Loucy (cell line): ENCODE measurements around the gene COG3.

ENCODE experiments used
- H2AFZ ChIP-seq: fragments of 200-600 bp; sonication (generic); 2 replicates; pipeline ENCODE4 v1.6.0; 2016; ENCODE audit warnings: antibody characterized with exemption, mild to moderate bottlenecking, low read length, moderate library complexity
- H3F3A ChIP-seq: fragments of 200-600 bp; 2 replicates; pipeline ENCODE4 v1.6.0; 2016; ENCODE audit warnings: antibody characterized with exemption, low read depth, mild to moderate bottlenecking
- H3K27me3 ChIP-seq: fragments of 200-600 bp; sonication (generic); 2 replicates; pipeline ENCODE4 v1.6.1; 2014; ENCODE audit warnings: low read length, mild to moderate bottlenecking; ENCODE audit not compliant: insufficient read depth, poor library complexity, severe bottlenecking
- H3K36me3 ChIP-seq: fragments of 200-600 bp; sonication (generic); 2 replicates; pipeline ENCODE4 v1.6.1; 2016; ENCODE audit warnings: low read length; ENCODE audit not compliant: insufficient read depth
- H3K4me1 ChIP-seq: fragments of 200-600 bp; sonication (generic); 2 replicates; pipeline ENCODE4 v1.5.1; 2014; ENCODE audit warnings: low read length, mild to moderate bottlenecking; ENCODE audit not compliant: insufficient read depth, poor library complexity, severe bottlenecking
- H3K4me2 ChIP-seq: fragments of 200-600 bp; sonication (generic); 2 replicates; pipeline ENCODE4 v1.6.0; 2014; ENCODE audit warnings: antibody characterized with exemption, low read length, low read depth, mild to moderate bottlenecking; ENCODE audit not compliant: poor library complexity, severe bottlenecking
- H3K4me3 ChIP-seq: fragments of 200-600 bp; sonication (generic); 2 replicates; pipeline ENCODE4 v1.5.1; 2014; ENCODE audit warnings: low read length, mild to moderate bottlenecking, mixed read lengths; ENCODE audit not compliant: poor library complexity, severe bottlenecking
- H3K79me2 ChIP-seq: fragments of 200-600 bp; sonication (generic); 2 replicates; pipeline ENCODE4 v1.6.1; 2014; ENCODE audit warnings: low read length; ENCODE audit not compliant: insufficient read depth
- H3K9ac ChIP-seq: fragments of 200-600 bp; sonication (generic); 2 replicates; pipeline ENCODE4 v1.6.0; 2014; ENCODE audit warnings: mild to moderate bottlenecking, low read depth, low read length, moderate library complexity; ENCODE audit not compliant: poor library complexity, severe bottlenecking
- H3K9me2 ChIP-seq: fragments of 200-600 bp; sonication (generic); replicated peaks from 2 replicates; pipeline ENCODE4 v1.6.1; 2016; ENCODE audit warnings: low read depth, low read length, mixed read lengths
- H3K9me3 ChIP-seq: fragments of 200-600 bp; sonication (generic); 2 replicates; pipeline ENCODE4 v1.6.1; 2014; ENCODE audit warnings: mild to moderate bottlenecking, antibody characterized with exemption, low read length, low read depth; ENCODE audit not compliant: insufficient read depth
- H4K20me1 ChIP-seq: fragments of 200-600 bp; sonication (generic); 2 replicates; pipeline ENCODE4 v1.6.0; 2014; ENCODE audit warnings: antibody characterized with exemption, low read length, mild to moderate bottlenecking; ENCODE audit not compliant: insufficient read depth, poor library complexity, severe bottlenecking
- CTCF ChIP-seq: fragments of 200-600 bp; sonication (generic); conservative IDR thresholded peaks from 2 replicates; pipeline ENCODE4 v1.5.1; 2014; ENCODE audit warnings: mild to moderate bottlenecking, antibody characterized with exemption, low read length
- EZH2phosphoT487 ChIP-seq: fragments of 200-600 bp; IDR thresholded peaks from 2 replicates; pipeline ENCODE4 v1.6.1; 2018; ENCODE audit warnings: antibody characterized with exemption, mild to moderate bottlenecking, moderate library complexity, borderline replicate concordance

Gene COG3

DNA sequence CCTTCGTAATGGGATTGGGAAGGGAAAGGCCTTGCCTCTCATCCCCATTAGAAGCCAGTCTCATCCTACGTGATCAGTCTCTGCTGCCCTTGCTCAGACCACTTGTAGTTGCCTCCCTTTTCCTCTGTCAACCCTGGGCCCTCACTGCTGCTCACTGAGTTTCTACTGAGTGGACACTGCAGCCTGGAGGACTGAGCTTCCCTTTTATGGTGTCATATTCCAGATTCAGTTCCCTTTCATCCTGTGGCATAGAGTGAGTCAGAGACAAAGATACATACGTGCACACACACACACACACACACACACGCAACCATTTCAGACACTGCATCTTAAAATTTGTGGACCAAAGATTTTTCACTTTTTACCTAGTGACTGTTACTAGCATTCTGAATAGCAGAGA is 56.6 kb downstream of the COG3 start:
- Histone ChIP-seq H3K36me3 (peaks cover 69% of the 10 kb centered on the region; the same call in 1 of the 2 replicates), H3K79me2 (no peaks in the 10 kb centered on the region), H3K4me3 (no peak overlapping the region), H3K9ac (no peak overlapping the region), H3K27me3 (no peaks in the 10 kb centered on the region), H4K20me1 (no peaks in the 10 kb centered on the region), H3K4me2 (no peak overlapping the region), H2AFZ (no peak overlapping the region), H3K9me2 (no peaks in the 10 kb centered on the region), H3K9me3 (no peaks in the 10 kb centered on the region), H3K4me1 (no peaks in the 10 kb centered on the region), H3F3A (no peaks in the 10 kb centered on the region)
- no peak for TF ChIP-seq EZH2phosphoT487
- TF ChIP-seq CTCF, result no peak

DNA sequence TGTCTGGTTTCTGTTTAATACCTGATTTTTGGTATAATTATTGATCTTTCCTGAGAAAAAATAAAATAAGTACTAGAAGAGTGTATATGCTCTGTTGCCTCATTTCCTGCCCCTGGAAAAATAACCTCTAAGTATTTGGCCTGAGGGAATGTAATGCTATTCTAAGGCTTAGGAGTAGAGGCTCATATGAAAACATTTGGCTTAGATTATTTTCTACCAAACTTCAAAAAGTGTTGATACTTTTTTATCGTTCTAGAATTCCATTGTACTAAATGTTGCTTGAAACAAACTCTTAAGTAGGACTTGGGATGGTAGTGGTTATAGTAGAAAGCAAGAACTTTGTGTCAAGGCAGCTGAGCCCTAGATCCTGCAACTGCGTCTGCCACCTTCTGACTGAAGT is 57.8 kb downstream of the COG3 start:
- TF ChIP-seq EZH2phosphoT487, result no peak
- TF ChIP-seq CTCF, result no peak
- H3K4me2 ChIP-seq, result no peak overlapping the region
- no peaks in the 10 kb centered on the region for H4K20me1 ChIP-seq
- H3K4me3 ChIP-seq, result no peak overlapping the region
- peaks cover 67% of the 10 kb centered on the region; the same call in 1 of the 2 replicates for H3K36me3 ChIP-seq
- H3K27me3 ChIP-seq, result no peaks in the 10 kb centered on the region
- H3K4me1 ChIP-seq, result no peaks in the 10 kb centered on the region
- no peaks in the 10 kb centered on the region for H3K9me3 ChIP-seq
- no peaks in the 10 kb centered on the region for H3F3A ChIP-seq
- H3K9ac ChIP-seq, result no peak overlapping the region
- H3K9me2 ChIP-seq, result no peaks in the 10 kb centered on the region
- no peaks in the 10 kb centered on the region for H3K79me2 ChIP-seq
- no peak overlapping the region for H2AFZ ChIP-seq

- H3K27me3 ChIP-seq, result no peaks in the 10 kb centered on the region
- H4K20me1 ChIP-seq, result no peaks in the 10 kb centered on the region
- TF ChIP-seq CTCF (no peak), EZH2phosphoT487 (no peak)
- no peaks in the 10 kb centered on the region for H3F3A ChIP-seq
- H3K4me1 ChIP-seq, result no peaks in the 10 kb centered on the region
- H3K9me3 ChIP-seq, result no peaks in the 10 kb centered on the region
- no peak overlapping the region for H3K4me2 ChIP-seq
- H3K79me2 ChIP-seq, result no peaks in the 10 kb centered on the region
- no peak overlapping the region for H2AFZ ChIP-seq
- H3K9me2 ChIP-seq, result no peaks in the 10 kb centered on the region
- H3K9ac ChIP-seq, result no peak overlapping the region
- H3K36me3 ChIP-seq, result peaks cover 73% of the 10 kb centered on the region; the same call in 1 of the 2 replicates
- no peak overlapping the region for H3K4me3 ChIP-seq
Measured at GRCh38 chr13:45527699-45528462, 63.1 kb downstream of the COG3 start.
